ENCODE measurements around the gene BNC2.

BNC2 gene

DNA sequence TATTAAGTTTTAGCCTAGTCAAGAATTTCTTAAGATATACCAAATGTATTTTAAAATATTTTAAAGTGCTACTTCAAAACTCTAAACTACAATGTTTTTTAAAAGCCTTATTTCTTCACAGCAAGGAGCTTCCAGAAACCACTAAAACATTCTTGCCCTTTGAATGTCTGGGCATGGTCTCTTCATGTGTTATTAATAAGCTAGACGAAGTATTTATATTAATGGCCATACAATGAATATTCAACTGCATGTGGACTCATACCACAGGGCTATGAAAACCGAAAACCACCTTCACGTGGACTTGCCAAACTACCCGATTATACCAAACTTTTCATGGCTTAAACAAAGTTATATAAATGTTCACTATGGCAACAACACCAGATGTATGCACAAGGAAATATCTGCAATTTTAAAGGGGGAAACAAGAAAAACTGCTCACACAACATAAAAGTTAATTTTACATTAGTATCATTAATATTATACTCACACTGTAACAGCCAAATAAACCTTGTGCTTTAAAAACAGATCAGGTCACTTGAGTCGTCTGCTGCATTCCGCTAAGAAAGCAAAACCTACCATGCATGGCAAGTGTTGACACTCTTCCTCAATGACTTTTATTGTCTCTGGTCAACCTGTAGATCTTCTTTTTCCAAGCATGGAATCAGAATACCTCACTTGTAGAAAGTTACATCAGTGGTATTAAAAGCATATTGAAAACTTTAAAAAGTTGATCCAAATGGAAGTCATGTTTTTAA lies 246.3 kb downstream of the BNC2 start:
- no peak for DNase-seq

DNA sequence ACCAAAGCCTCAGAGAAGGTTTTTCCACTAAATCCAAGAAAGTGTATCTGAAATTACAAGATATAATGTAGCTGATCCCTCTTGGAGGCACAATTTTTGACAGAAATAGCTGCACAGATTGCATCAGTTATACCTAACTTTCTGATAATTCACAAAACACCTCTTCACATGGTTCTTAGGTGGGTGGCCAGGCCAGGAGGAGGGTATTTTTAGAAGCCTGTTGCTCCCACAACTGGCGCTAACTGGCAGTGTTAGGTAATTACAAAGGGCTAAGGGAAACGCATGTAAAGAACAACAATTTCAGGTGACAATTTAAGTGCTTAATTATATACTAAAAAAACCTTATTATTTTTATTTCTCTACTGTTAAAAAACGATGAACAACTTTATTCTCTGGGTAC lies 247.9 kb downstream of the BNC2 start:
- DNase-seq: no peak

DNA sequence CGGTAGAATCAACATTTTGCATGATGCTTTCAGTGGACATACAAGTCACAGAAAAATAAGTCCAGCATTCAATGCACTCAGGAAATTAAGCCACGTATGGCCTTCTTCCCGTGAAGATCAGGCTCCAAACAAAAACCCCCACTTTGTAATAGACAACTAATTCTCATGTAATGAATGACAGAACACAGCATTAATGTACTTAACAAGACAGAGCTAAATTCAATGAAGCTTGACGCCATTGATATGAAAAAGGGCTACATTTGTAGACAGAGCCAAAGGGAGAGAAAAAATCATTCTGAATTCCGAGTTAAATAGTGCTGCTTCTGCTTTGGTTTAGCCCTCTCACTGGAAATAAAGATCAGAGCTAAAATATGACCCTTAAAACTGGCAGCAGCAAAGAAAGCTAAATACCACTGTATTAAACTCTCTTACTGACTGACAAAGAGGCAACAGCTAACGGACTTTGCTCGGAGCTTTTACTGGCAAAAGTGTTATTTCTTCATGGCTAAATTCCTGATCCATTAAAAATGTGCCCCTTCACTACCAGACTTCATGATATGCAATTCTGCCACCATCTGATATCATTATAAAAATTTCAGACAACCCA lies 250.5 kb downstream of the BNC2 start:
- no peak for DNase-seq

DNA sequence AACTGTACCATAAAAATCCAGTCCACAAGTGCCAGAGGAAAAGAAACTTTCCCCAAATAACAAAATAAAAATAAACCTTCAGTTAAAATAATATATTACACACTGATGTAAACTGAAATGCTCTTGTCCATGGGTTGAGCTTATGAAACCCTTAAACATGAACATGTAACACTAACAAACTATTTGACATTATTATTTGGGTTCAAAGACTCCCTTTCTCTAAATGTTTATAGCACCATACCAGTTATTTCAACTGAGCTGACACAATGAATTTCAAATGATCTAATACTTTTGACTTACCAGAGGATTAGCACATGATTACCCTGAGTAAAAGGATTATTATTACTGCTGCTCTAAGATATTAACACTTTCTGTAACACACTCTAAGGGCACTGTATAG lies 251.1 kb downstream of the BNC2 start:
- DNase-seq: no peak

DNA sequence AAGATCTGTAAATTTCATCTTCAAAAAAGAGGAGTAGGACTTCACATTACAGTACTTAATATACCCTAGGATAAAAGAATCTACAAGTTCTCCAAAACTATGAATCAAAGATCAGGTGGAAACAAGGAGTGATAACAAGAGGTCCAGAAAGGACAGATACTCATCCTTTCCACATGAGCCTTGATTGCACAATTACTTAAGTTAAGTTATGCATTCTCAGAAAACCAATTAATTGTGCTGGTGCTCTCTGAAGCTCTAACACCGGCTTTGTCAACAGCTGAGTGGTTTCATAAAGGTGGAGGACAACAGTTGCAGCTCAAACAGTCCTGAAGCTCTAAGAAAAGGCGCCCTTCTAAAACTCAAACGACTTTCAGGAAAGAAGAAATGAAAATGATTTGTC lies 251.9 kb downstream of the BNC2 start:
- no peak for DNase-seq

DNA sequence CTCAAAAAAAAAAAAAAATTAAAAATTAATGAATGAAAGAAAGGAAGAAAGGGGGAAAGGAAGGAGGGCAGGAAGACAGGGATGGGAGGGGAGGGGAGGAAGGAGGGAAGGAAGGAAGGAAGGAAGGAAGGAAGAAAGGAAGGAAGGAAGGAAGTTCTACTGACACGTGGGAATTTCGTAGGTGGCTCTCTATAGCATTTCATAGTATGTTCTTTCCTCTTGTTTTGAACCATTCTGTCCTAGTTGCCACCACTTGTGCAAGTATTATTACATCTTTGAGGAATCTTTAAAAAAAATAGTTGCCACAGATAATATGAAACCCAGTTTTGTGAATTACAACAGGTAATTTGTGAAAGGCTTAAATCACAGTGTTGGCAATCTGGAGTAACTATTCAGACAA lies 253.8 kb downstream of the BNC2 start:
- no peak for DNase-seq

DNA sequence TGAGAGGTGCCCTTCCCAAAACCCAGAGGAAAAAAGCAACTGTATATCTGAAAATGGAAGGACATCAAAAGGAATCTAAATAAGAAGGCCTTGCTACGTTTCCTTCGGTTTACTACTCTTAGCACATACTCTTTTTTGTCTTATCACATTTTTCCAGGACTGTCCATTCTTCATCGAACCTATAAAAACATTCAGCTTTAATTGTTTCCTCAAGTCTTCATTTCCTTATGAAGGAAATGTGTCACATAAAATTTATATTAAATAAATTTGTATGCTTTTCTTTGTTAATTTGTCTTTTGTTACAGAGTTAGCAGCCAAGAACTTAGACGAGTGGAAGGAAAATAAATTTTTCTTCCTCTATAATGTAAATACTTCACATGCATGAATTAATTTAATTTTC lies 255.0 kb downstream of the BNC2 start:
- no peak for DNase-seq

DNA sequence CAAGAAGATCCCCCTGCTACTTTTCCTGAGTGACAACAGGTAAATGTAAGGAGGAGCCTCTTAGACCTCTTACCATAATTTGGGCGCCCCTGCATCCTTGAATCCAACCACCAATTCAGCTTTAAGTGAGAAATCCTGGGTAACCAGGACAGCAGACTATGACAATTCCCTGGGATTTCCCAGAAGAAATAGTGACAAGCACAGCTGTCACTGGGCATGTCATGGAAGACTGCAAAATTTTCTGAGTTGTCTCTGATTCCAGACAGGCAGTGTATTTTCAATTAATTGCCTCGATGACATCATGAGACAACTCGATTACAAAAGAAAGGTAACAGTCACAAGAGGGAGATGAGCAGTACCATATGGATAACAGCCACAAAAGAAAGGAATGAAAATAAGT lies 256.9 kb downstream of the BNC2 start:
- DNase-seq: no peak

DNA sequence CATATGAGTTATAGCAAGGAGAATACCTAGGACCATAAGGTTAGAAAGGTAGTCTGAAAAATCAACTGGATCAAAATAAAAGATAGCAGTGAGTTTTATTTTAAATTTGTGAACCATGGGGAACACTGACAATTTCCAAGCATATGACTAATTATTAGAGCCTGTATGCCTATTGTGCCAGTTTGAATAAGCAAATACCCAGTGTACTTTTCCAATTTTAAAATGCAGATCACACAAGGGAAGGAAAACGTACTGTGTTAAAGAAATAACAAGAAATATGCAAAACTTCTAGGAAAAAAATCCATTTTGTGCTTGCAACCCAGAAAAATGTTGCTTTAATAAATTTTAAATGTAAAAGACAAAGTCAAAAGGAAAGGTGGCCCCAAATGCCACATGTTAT lies 257.4 kb downstream of the BNC2 start:
- DNase-seq: no peak

DNA sequence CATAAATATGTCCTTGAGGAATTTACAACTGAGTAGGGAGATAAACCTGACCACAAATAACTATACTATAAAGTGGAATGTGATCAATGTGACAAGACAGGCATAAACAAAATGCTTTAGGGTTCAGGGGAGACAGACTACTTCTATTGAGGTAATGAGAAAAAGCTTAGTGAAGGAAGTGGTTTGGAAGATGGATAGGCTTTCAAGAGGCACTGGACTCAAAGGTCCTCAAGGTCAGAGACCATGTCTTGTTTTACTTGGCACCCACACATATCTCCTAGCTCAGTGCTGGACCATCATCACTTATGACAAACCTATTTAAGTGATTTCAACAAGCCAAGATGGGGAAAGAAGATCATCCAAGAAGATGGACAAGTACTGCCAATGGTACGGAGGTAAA lies 257.8 kb downstream of the BNC2 start:
- no peak for DNase-seq

DNA sequence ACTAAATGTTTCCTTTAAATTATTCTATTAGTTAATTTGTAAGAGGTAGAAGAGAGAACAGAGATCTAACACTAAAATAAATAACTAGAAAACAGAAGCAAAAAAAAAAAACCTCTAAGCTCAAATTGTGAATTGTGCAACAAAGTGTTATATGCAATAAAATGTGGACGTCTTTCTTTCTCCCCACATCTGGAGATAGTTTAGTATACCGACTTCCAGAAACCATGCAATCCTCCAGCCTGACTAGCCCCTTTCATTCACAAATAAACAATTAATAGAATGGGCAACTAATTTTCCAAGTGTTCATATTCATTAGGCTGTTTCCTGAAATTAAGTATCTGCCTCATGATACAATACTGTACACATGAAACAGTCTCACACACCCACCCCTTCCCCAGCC lies 258.5 kb downstream of the BNC2 start:
- no peak for DNase-seq

DNA sequence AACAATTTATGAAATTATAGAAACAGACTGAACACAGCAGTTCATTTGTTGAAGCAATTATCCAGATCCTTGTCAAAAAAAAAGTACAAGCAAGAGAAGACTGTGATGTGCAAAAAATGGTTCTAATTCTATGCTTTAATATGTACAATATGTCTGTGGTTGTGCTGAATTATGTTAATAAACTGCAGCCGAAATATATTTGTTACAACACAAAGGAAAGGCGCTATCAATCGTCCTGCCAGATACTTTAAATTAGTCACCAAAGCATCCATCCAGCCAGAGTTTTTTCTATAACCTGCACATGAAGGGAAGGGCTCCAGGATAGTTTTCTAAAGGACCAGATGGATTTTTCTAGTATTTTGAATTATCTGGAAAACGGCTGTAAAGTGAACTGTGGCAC lies 259.5 kb downstream of the BNC2 start:
- no peak for DNase-seq

DNA sequence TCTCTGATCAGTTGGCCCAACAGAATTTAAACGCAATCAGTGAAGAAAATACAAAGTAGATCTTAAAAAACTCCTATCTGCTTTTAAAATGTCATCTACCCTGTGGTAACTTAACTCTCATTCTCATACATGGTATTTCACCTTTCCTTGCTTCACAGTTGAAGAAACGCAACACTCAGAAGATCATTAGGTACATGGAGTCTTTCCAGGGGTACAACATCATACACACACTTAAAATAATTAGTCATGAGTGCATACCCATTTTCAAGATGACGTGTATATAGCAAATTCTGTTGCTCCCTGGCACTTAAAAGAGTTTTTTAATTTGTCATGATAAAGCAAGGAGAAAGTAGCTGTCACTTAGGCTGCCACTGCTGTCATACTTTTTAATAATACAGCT lies 259.9 kb downstream of the BNC2 start:
- no peak for DNase-seq

DNA sequence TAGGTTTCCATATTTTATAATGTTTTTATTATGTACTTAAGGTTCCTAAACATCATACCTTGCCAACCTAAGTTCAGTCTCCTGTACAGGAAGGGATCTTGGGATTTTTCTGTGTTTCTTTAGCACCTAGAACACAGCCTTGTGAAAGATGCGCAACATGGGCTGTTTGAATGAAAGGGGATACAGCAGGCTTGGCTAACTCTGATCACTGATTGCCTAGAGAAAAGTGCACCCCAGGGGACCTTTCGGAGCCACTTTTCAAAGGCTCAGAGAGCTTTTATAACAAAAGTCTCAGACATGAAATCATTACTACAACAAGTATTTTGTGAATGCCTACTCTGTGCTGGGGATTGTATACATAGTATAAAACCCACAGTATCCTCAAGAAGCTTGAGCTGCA lies 261.6 kb downstream of the BNC2 start:
- DNase-seq: no peak

DNA sequence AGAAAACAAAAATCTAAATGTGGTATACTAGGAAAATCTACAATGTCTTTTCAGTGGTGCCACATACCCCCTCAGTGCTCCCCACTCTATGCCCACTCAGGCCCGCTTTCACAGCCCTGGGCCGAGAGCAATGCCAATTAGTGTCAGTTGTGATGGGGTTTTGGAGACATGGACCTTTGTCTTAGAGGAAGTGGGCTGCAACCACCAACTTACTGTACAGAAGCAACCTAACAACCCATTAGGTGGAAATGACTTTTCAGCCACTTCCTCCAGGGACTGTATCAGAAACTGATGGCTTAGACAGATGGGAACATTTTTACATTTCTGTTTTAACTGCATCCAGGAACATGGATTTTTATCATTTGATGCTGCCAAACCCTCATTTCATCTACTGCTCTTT lies 268.0 kb downstream of the BNC2 start:
- DNase-seq: no peak

DNA sequence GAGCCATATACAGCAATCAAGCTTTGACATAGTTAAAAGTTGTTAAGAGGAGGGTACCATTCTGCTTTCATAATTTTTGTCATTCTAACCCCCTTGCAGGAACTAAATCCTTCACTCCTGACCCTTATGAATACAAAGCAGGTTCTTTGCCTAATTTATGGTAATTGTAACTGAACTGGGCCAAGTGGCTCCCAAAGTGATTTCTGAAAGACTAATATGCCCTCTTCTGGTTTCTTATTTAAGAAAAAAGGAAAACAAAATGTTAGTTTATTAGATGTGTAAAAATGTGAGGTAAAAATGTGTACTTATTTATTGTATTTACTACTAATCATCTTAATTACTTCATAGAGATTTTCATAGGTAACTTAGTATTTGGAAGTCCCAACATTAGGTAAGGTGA lies 268.5 kb downstream of the BNC2 start:
- DNase-seq: no peak

DNA sequence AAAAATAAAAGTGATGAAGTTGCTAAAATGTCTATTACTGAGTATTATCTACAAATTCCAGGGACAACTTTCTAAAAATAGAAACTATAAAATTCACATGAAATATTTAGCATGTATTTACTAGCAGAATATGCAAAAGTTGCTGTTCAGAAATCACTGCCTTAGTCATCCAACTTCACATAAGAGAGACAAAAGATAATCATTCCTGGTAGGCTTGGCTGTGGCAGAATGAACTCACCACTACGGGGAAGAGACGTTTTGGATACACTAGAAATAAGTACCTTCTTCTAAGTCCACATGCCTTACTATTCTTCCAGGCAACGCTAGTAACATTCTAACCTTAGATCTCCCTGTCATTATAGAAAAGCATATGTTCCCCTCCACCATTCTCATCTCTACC lies 272.2 kb downstream of the BNC2 start:
- no peak for DNase-seq

DNA sequence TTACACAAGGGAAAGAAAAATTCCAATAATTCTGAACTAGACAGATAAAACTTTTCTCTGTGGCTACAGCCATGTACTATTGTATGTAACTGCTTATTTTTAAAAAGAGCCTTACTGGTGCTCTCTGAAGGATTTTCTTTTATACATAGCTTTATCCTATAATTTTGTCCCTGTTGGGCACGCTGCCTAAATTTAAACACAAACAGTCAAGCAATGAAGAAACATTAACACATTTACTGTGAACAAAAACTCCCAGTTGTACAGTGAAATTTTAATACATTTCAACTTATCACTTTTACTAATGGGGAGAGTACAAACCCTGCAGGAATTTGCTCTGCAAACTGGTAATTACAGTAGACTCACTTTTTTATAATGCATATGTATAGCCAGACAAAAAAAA lies 273.3 kb downstream of the BNC2 start:
- DNase-seq: no peak

DNA sequence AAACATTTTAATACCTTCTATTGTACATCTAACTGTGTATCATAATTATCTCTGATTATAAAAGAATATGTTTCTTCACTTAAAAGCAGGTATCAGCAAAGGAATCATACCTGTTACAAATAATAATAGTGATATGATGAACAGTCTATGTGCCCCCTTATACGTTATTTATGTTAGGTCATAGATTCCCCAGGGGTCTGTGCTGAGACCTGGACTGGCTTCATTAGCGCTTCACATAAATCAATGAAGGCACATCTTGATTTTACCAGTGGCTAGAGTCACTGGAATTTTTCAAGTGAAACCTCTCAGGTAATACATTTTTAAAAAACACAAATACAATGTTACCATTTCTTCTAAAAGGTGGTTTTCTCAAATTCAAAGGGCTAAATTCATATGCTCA lies 275.2 kb downstream of the BNC2 start:
- DNase-seq: no peak

DNA sequence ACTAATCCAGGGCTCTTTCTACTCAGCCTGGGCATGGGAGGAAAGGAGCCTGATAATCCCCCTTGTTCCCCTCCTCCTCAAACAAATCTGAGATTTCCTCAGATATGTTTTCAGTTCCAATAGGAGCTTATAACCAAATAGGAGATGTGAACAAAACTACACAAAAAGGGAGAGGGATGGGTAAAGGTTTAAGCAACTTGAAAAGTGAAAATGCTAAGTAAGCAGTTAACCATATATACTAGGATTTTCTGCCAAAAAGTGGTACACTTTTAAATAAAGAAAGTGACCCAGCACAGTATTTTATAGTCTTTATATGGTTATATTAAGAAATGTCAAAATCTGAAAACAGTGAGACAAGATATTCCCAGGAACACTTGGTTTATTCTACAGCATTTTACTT lies 275.7 kb downstream of the BNC2 start:
- no peak for DNase-seq

DNA sequence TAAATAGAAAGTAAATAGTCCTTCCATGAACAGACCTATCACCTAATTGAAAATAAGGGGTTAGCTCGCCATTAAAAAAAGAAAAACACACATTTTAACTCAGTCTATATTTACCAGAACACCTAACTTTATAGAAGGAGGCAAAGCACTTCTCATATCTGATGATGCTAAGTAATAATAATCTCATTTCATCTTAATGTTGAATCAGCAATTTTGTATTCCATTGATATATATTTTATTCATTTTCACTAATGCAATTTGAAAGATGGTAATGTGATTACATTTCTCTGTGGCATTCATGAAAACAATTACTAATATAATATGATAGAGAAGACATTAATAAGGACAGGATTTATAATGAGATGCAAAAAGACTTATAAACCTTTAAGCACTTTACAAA lies 276.7 kb downstream of the BNC2 start:
- DNase-seq: no peak

DNA sequence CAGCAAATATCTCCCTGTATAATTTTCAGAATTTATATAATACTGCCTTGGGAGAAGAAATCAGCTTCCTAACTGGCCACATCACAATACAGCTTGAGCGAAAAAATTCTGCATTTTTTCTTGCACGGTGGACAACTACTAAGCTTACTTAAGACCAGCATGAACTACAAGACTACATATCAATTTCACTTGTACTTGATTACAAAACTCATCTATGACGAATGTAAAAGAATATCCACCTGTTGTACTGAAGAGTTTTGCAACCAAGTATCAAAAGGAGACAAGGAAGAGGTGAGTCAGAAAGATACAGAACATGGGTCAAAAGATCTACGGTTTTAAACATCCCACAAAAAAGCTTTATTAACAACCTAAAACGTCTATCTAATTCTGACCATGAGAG lies 279.4 kb downstream of the BNC2 start:
- no peak for DNase-seq

DNA sequence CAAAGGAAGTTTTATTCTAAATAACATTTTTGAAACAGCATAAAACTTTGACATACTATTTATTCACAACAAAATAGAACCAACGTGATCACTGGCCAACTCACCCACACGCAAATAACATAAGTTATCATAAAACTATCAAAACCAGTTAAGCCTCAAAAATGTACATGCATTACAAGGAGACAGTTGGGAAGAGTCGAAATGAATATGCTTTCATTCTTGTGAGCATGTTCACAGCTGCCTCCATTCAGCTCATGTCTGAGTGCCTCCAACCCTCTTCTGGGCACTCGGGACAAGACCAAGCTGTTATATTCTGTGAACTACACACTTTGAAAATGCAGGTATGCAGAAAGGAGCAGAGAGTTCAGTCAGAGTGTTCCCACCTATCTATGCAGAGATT lies 284.9 kb downstream of the BNC2 start:
- no peak for DNase-seq

DNA sequence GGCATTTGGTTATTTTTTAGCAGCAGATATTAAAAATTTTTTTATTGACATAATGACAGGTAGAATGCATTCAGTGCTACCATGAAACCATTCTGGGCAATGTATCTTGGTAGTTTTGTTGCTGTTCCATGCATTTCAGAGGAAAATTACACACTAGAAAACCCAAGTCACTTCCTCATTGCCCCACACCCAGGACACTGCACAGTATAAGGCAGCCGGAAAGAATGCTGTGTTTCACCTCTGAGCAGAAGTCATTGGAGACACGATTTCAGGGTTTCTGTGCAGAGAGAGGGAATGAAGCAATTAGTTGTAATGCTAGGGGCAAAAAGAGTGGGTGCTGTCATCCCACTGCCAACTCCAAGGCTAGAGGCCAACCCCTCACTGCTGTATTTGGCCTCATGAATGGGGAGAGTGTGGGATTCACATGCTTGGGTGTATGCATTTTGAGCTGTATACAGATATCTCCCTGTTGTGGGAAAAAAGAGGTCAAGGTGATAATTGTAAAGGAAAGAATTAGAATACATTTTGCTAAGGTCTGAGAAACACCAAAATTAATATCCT lies 290.5 kb downstream of the BNC2 start:
- no peak for DNase-seq

DNA sequence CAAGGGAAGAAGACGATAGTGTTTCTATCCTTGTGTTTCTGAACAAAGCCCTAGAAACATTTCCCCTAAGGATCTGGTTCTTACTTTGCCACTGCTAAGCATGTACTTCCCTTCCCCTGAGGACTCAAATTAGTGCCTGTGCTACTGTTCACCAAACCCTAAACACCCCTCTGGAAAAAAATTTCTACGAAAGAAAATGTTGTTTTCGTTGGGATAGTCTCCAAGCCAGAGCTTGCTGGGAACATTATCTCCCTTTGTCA lies 294.6 kb downstream of the BNC2 start:
- no peak for DNase-seq
